HG03108 (cell line): ENCODE data around the gene NGEF.

Experiments
- ATAC-seq: cut with Tn5 transposase; IDR thresholded peaks from one replicate; pipeline ENCODE4 v1.9.1; 2021; ENCODE audit warnings: moderate library complexity; ENCODE audit not compliant: unreplicated experiment

NGEF gene

GRCh38 chr2:233002829-233003657, 10.0 kb downstream of the NGEF start:
- ATAC-seq, result no peak

GRCh38 chr2:233000886-233001750, 11.9 kb downstream of the NGEF start:
- no peak for ATAC-seq

- no peak for ATAC-seq
Measured at GRCh38 chr2:232999354-232999753, 13.7 kb downstream of the NGEF start.

- ATAC-seq, result no peak
Measured at GRCh38 chr2:232998666-232998985, 14.4 kb downstream of the NGEF start.

- no peak for ATAC-seq
Measured at GRCh38 chr2:232997749-232998665, 15.0 kb downstream of the NGEF start.

GRCh38 chr2:232994446-232994845, 18.6 kb downstream of the NGEF start:
- ATAC-seq, result no peak

- no peak for ATAC-seq
Measured at GRCh38 chr2:232993231-232993821, 19.7 kb downstream of the NGEF start.

- no peak for ATAC-seq
Measured at GRCh38 chr2:232986155-232986554, 26.9 kb downstream of the NGEF start.

- no peak for ATAC-seq
Measured at GRCh38 chr2:232984451-232985207, 28.4 kb downstream of the NGEF start.

- ATAC-seq, result no peak
Measured at GRCh38 chr2:232983669-232984140, 29.4 kb downstream of the NGEF start.

GRCh38 chr2:232982926-232983668, 30.0 kb downstream of the NGEF start:
- ATAC-seq, result no peak

- no peak for ATAC-seq
Measured at GRCh38 chr2:232981767-232982360, 31.2 kb downstream of the NGEF start.

- ATAC-seq, result no peak
Measured at GRCh38 chr2:232981356-232981755, 31.7 kb downstream of the NGEF start.

GRCh38 chr2:232980683-232981082, 32.4 kb downstream of the NGEF start:
- ATAC-seq, result no peak

GRCh38 chr2:232979871-232980461, 33.1 kb downstream of the NGEF start:
- no peak for ATAC-seq

GRCh38 chr2:232977438-232977971, 35.6 kb downstream of the NGEF start:
- ATAC-seq, result no peak

- ATAC-seq, result no peak
Measured at GRCh38 chr2:232976666-232977437, 36.2 kb downstream of the NGEF start.
